ENCODE data around the gene HNF4A. TPM values are rescaled to one million over a fixed set of nuclear protein-coding genes. Genes with fewer than 3 reads are reported as not detected.

Gene HNF4A
- total RNA-seq, 3 donors from 2014 or later (not counting 1 experiment from before 2014, with no cell fraction given) = not detected

- TF ChIP-seq CTCF (IDR thresholded peaks at IDR 0.05) = no peak
- no peak overlapping the region for H3K27ac Mint-ChIP-seq
Measured at GRCh38 chr20:44450281-44450889, 94.9 kb downstream of the HNF4A start.

GRCh38 chr20:44450903-44451450, 95.5 kb downstream of the HNF4A start:
- no peak for TF ChIP-seq CTCF (IDR thresholded peaks at IDR 0.05)
- WGBS (ENCODE audit: insufficient coverage) = 72% methylated on average over 7 of the region's 7 CpGs
- no peaks in the 10 kb centered on the region for H3K4me1 ChIP-seq (ENCODE audit: control insufficient read depth, insufficient read depth, low read length)
- H3K4me3 ChIP-seq (ENCODE audit: low read length) = no peak overlapping the region
- Mint-ChIP-seq H3K9me3 (no peaks in the 10 kb centered on the region), H3K27ac (no peak overlapping the region), H3K4me3 (no peak overlapping the region), H3K27me3 (ENCODE audit: low read depth in 2 of 2) (peaks cover 4 to 6% of the 10 kb centered on the region in 2 donors), H3K4me1 (no peaks in the 10 kb centered on the region), H3K36me3 (no peaks in the 10 kb centered on the region)
- DNase-seq = no peak
- H3K36me3 ChIP-seq (ENCODE audit: control insufficient read depth, insufficient read depth, low read length) = no peaks in the 10 kb centered on the region
- H3K27me3 ChIP-seq (ENCODE audit: control insufficient read depth, insufficient read depth, low read length) = no peaks in the 10 kb centered on the region
- H3K27ac ChIP-seq (ENCODE audit: low read length) = no peak overlapping the region
- H3K9me3 ChIP-seq (ENCODE audit: control insufficient read depth, insufficient read depth, low read length) = no peaks in the 10 kb centered on the region
- intact Hi-C loops (cut with micrococcal nuclease) = no loop called here
- ATAC-seq = no peak

More at GRCh38 chr20:44450281-44450889, 94.9 kb downstream of the HNF4A start:
- Histone ChIP-seq H3K4me3 (ENCODE audit: low read length) (no peak overlapping the region), H3K9me3 (ENCODE audit: control insufficient read depth, insufficient read depth, low read length) (no peaks in the 10 kb centered on the region), H3K36me3 (ENCODE audit: control insufficient read depth, insufficient read depth, low read length) (no peaks in the 10 kb centered on the region), H3K27ac (ENCODE audit: low read length) (no peak overlapping the region), H3K4me1 (ENCODE audit: control insufficient read depth, insufficient read depth, low read length) (no peaks in the 10 kb centered on the region), H3K27me3 (ENCODE audit: control insufficient read depth, insufficient read depth, low read length) (no peaks in the 10 kb centered on the region)
- H3K4me1 Mint-ChIP-seq = no peaks in the 10 kb centered on the region
- no peak for ATAC-seq
- no peak for DNase-seq
- no peak overlapping the region for H3K4me3 Mint-ChIP-seq
- WGBS (ENCODE audit: insufficient coverage) = 83% methylated on average over 3 of the region's 3 CpGs
- intact Hi-C loops (cut with micrococcal nuclease) = no loop called here
- H3K27me3 Mint-ChIP-seq (ENCODE audit: low read depth in 2 of 2) = peaks cover 8 to 10% of the 10 kb centered on the region in 2 donors
- H3K36me3 Mint-ChIP-seq = no peaks in the 10 kb centered on the region
- no peaks in the 10 kb centered on the region for H3K9me3 Mint-ChIP-seq

- H3K4me3 ChIP-seq (ENCODE audit: low read length) = no peak overlapping the region
- intact Hi-C loops (cut with micrococcal nuclease) = no loop called here
- no peak for TF ChIP-seq CTCF (IDR thresholded peaks at IDR 0.05)
- Mint-ChIP-seq H3K27ac (no peak overlapping the region), H3K9me3 (no peaks in the 10 kb centered on the region), H3K4me1 (no peaks in the 10 kb centered on the region), H3K27me3 (ENCODE audit: low read depth in 2 of 2) (no peaks in the 10 kb centered on the region), H3K4me3 (no peak overlapping the region), H3K36me3 (no peaks in the 10 kb centered on the region)
- whole genome bisulfite sequencing (ENCODE audit: insufficient coverage) = 89% methylated on average over 5 of the region's 7 CpGs
- no peak overlapping the region for H3K27ac ChIP-seq (ENCODE audit: low read length)
- H3K4me1 ChIP-seq (ENCODE audit: control insufficient read depth, insufficient read depth, low read length) = no peaks in the 10 kb centered on the region
- DNase-seq (no peak), ATAC-seq (no peak)
- no peaks in the 10 kb centered on the region for H3K36me3 ChIP-seq (ENCODE audit: control insufficient read depth, insufficient read depth, low read length)
- H3K27me3 ChIP-seq (ENCODE audit: control insufficient read depth, insufficient read depth, low read length) = no peaks in the 10 kb centered on the region
- H3K9me3 ChIP-seq (ENCODE audit: control insufficient read depth, insufficient read depth, low read length) = no peaks in the 10 kb centered on the region
Measured at GRCh38 chr20:44454306-44454963, 98.9 kb downstream of the HNF4A start.
